ENCODE results near the gene EVX2. TPM values are rescaled to one million over a fixed set of nuclear protein-coding genes. Genes with fewer than 3 reads are reported as not detected.

EVX2 gene
- total RNA-seq, 6 donors from 2014 or later: not detected

DNA sequence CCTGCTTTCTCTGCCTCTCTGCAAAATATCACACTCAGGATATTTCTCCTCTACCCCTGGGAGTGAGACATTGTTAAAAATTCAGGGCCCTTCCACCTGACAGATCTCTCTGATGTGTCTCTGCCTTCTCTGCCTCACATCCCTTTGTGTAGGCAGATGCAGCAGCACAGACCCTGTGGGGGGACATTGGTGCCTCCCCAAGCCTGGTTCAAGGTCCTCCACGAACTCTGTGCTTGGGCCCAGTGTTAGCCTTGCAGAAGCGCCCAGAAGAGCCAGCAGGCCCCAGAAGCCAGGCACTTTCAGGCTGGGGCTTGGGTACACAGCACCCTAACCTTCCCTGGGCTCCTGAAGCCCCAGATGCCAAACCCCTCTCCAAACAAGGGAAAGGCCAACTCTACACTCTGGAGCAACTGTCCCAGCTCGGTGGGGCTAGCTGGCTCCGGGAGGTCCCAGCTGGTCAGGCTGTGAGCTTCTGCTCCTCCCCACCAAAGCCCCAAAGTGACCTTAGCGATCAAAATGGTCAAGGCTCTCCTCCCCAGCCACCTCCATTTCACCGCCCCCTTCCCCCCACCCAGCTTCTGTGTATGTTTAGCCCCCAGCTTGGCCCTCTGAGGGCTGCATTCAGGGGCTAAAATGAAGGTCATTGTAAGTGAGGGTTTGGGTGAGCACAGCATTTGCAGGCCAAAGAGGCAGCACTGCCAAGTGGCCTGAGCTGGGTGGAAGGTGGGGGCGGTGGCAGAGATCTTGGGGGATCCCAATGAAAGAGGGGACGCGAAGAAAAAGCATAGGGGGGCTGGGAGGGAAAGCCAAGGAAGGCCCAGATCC, 41.4 kb upstream of the EVX2 start:
- H3K27me3 ChIP-seq: peaks cover 1 to 85% (median 63%) of the 10 kb centered on the region in 4 donors
- WGBS, 2 donors: 21 to 33% methylated on average over 7 to 9 of the region's 9 CpGs
- H3K27ac ChIP-seq: no peak overlapping the region
- peaks cover 0 to 5% (median 0%) of the 10 kb centered on the region in 4 donors for H3K9me3 ChIP-seq
- H3K36me3 ChIP-seq: no peaks in the 10 kb centered on the region
- DNase-seq (no peak), ATAC-seq (ENCODE audit: low FRiP score in 2 of 2) (no peak)
- H3K4me3 ChIP-seq: no peak overlapping the region
- TF ChIP-seq, protein P1, sequence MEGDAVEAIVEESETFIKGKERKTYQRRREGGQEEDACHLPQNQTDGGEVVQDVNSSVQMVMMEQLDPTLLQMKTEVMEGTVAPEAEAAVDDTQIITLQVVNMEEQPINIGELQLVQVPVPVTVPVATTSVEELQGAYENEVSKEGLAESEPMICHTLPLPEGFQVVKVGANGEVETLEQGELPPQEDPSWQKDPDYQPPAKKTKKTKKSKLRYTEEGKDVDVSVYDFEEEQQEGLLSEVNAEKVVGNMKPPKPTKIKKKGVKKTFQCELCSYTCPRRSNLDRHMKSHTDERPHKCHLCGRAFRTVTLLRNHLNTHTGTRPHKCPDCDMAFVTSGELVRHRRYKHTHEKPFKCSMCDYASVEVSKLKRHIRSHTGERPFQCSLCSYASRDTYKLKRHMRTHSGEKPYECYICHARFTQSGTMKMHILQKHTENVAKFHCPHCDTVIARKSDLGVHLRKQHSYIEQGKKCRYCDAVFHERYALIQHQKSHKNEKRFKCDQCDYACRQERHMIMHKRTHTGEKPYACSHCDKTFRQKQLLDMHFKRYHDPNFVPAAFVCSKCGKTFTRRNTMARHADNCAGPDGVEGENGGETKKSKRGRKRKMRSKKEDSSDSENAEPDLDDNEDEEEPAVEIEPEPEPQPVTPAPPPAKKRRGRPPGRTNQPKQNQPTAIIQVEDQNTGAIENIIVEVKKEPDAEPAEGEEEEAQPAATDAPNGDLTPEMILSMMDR (IDR thresholded peaks at IDR 0.05): no peak
- TF ChIP-seq POLR2A (IDR thresholded peaks at IDR 0.05): no peak
- no peak for TF ChIP-seq POLR2AphosphoS5 (IDR thresholded peaks at IDR 0.05)
- TF ChIP-seq EP300 (IDR thresholded peaks at IDR 0.05): no peak
- H3K4me1 ChIP-seq: peaks cover 21 to 43% (median 30%) of the 10 kb centered on the region in 4 donors

DNA sequence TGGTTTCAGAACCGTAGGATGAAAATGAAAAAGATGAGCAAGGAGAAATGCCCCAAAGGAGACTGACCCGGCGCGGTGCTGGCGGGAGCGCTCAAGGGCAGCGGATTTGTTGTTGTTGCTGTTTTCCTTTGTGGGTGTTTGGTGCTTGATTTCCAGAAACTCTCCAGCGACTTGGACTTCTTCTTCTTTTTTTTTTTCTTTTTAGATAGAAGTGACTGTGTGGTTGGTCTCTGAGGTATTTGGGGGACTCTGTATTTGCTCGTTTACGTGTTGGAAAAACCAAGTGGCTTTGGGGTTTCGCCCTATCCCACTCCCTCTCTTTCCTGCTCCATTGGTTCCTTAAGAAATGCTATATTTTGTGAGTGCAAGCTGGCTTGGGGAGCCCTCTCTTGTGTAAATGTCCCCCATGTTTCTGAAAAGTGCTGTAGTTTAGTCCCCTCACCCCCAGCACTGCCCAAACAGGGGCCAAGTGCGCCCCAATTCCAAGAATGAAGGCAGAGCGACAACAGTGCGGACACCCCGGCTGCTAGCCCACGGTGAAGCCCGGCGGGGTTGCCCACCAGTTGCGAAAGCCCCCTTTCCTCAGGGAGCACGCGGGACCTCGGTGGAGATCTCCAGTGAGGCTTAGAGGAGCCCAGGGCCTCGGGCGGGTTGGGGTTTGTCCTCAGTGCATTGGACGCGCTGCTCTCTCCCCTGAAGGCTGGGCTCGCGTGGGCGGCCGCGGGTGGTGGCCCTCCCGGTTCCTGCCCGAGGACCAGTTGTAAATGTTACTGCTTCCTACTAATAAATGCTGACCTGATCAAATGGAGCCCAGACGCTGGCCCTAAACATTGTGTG, 40.6 kb upstream of the EVX2 start:
- Histone ChIP-seq H3K4me1 (peaks cover 16 to 35% (median 23%) of the 10 kb centered on the region in 4 donors), H3K9me3 (peaks cover 0 to 5% (median 0%) of the 10 kb centered on the region in 4 donors), H3K27me3 (peaks cover 1 to 84% (median 59%) of the 10 kb centered on the region in 4 donors), H3K4me3 (no peak overlapping the region), H3K36me3 (no peaks in the 10 kb centered on the region), H3K27ac (no peak overlapping the region)
- no peak for ATAC-seq (ENCODE audit: low FRiP score in 2 of 2)
- TF ChIP-seq, protein P1 (IDR thresholded peaks at IDR 0.05): no peak
- TF ChIP-seq POLR2A (IDR thresholded peaks at IDR 0.05) (no peak), POLR2AphosphoS5 (IDR thresholded peaks at IDR 0.05) (no peak), EP300 (IDR thresholded peaks at IDR 0.05) (no peak)
- 8 to 11% methylated on average over 14 to 15 of the region's 34 CpGs for WGBS, 2 donors
- no peak for DNase-seq

DNA sequence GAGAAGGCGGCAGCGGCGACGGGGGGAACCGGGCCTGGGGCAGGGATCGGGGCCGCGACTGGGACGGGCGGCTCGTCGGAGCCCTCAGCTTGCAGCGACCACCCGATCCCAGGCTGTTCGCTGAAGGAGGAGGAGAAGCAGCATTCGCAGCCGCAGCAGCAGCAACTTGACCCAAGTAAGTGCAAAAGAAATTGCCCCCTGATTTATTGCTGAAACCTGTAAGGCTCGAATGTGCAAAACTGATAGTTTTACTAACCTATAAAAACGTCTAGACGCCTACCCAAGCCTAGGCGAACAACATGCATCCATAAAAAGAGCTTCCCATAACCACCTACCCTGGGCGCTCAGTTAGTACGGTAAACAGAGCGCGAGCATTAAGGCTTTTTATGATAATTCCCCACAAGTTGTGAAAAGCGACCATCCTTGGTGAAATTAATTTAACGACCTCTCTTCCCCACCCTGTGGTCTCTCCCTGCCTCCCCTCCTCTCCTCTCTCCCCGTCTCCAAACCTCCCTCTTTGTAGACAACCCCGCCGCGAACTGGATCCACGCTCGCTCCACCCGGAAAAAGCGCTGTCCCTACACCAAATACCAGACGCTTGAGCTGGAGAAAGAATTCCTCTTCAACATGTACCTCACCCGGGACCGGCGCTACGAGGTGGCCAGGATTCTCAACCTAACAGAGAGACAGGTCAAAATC, 39.8 kb upstream of the EVX2 start:
- Histone ChIP-seq H3K27me3 (peaks cover 1 to 84% (median 55%) of the 10 kb centered on the region in 4 donors), H3K4me3 (peak overlapping the region in 2 of 4 donors; percentile 37 to 40), H3K36me3 (no peaks in the 10 kb centered on the region), H3K9me3 (peaks cover 0 to 5% (median 0%) of the 10 kb centered on the region in 4 donors), H3K27ac (no peak overlapping the region), H3K4me1 (peaks cover 13 to 27% (median 22%) of the 10 kb centered on the region in 4 donors)
- no peak for ATAC-seq (ENCODE audit: low FRiP score in 2 of 2)
- no peak for DNase-seq
- WGBS, 2 donors: 8 to 10% methylated on average over 33 to 40 of the region's 40 CpGs
- no peak for TF ChIP-seq POLR2A (IDR thresholded peaks at IDR 0.05)
- TF ChIP-seq, protein P1 (IDR thresholded peaks at IDR 0.05): no peak
- no peak for TF ChIP-seq POLR2AphosphoS5 (IDR thresholded peaks at IDR 0.05)
- TF ChIP-seq EP300 (IDR thresholded peaks at IDR 0.05): no peak

DNA sequence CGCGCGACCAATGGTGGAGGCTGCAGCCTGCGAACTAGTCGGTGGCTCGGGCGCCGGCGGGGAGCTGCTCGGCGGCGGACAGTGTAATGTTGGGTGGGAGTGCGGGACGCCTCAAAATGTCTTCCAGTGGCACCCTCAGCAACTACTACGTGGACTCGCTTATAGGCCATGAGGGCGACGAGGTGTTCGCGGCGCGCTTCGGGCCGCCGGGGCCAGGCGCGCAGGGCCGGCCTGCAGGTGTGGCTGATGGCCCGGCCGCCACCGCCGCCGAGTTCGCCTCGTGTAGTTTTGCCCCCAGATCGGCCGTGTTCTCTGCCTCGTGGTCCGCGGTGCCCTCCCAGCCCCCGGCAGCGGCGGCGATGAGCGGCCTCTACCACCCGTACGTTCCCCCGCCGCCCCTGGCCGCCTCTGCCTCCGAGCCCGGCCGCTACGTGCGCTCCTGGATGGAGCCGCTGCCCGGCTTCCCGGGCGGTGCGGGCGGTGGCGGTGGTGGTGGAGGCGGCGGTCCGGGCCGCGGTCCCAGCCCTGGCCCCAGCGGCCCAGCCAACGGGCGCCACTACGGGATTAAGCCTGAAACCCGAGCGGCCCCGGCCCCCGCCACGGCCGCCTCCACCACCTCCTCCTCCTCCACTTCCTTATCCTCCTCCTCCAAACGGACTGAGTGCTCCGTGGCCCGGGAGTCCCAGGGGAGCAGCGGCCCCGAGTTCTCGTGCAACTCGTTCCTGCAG, 39.1 kb upstream of the EVX2 start, which contains the start of gene HOXD9:
Gene HOXD9 (plus strand): TSS at position 37 of the 728 bp plus-strand sequence. CDS start 50 bp downstream, at position 87.
- H3K4me3 ChIP-seq: peak within 1 kb of the TSS in 3 of 4 donors; percentile 5 to 40 (median 37)
- H3K36me3 ChIP-seq: no peaks in the 10 kb centered on the region
- H3K27me3 ChIP-seq: peaks cover 3 to 84% (median 52%) of the 10 kb centered on the region in 4 donors
- 5 to 7% methylated on average over 19 to 33 of the region's 84 CpGs for WGBS, 2 donors
- no peak within 1 kb of the TSS for H3K27ac ChIP-seq
- peaks cover 0 to 5% (median 0%) of the 10 kb centered on the region in 4 donors for H3K9me3 ChIP-seq
- ATAC-seq (ENCODE audit: low FRiP score in 2 of 2): peak in 1 of 2 donors; percentile 73
- TF ChIP-seq EP300 (IDR thresholded peaks at IDR 0.05): no peak
- TF ChIP-seq POLR2A (IDR thresholded peaks at IDR 0.05): no peak
- TF ChIP-seq POLR2AphosphoS5 (IDR thresholded peaks at IDR 0.05): no peak
- TF ChIP-seq, protein P1 (IDR thresholded peaks at IDR 0.05): no peak
- DNase-seq: peak in 1 of 2 donors; percentile 83
- H3K4me1 ChIP-seq: peaks cover 13 to 24% (median 22%) of the 10 kb centered on the region in 4 donors

All from upper lobe of left lung (tissue), 6 donors.